Raji (cell line): ENCODE data around the gene RAVER1.

Source experiments
- POLR2A ChIP-seq: IDR thresholded peaks from 2 replicates; pipeline ENCODE4 v1.6.1; 2011; ENCODE audit warnings: low read depth, low read length, control low read depth; ENCODE audit not compliant: insufficient read depth

The RAVER1 gene

GRCh38 chr19:10290876-10291553 is 42.3 kb downstream of the RAVER1 start:
- TF ChIP-seq POLR2A = no peak

GRCh38 chr19:10290357-10290875 is 42.9 kb downstream of the RAVER1 start:
- no peak for TF ChIP-seq POLR2A

GRCh38 chr19:10289836-10290356 is 43.4 kb downstream of the RAVER1 start, which contains the start of gene ICAM5:
Gene ICAM5 (plus strand): TSS chr19:10289952. CDS start chr19:10290044, 92 bp downstream.
- TF ChIP-seq POLR2A = no peak

- peak; percentile 67 for TF ChIP-seq POLR2A
Observed at GRCh38 chr19:10289167-10289835, 44.0 kb downstream of the RAVER1 start.

- TF ChIP-seq POLR2A = peak; percentile 71
Observed at GRCh38 chr19:10288662-10289166, 44.6 kb downstream of the RAVER1 start.

GRCh38 chr19:10286803-10287737 is 46.3 kb downstream of the RAVER1 start, which contains the start of gene ICAM4:
Gene ICAM4 (plus strand): TSS chr19:10286955. CDS start chr19:10287013, 58 bp downstream.
- TF ChIP-seq POLR2A = no peak

- TF ChIP-seq POLR2A = no peak
Observed at GRCh38 chr19:10285393-10285792, 47.9 kb downstream of the RAVER1 start.

GRCh38 chr19:10284960-10285278 is 48.4 kb downstream of the RAVER1 start:
- no peak for TF ChIP-seq POLR2A

- TF ChIP-seq POLR2A = no peak
Observed at GRCh38 chr19:10284065-10284959, 49.0 kb downstream of the RAVER1 start.

GRCh38 chr19:10283301-10284064 is 49.8 kb downstream of the RAVER1 start:
- TF ChIP-seq POLR2A = no peak

- TF ChIP-seq POLR2A = no peak
Observed at GRCh38 chr19:10279737-10280442, 53.4 kb downstream of the RAVER1 start.

GRCh38 chr19:10278935-10279334 is 54.4 kb downstream of the RAVER1 start:
- no peak for TF ChIP-seq POLR2A
